Measurements from ENCODE around the gene SGTB.

DNA sequence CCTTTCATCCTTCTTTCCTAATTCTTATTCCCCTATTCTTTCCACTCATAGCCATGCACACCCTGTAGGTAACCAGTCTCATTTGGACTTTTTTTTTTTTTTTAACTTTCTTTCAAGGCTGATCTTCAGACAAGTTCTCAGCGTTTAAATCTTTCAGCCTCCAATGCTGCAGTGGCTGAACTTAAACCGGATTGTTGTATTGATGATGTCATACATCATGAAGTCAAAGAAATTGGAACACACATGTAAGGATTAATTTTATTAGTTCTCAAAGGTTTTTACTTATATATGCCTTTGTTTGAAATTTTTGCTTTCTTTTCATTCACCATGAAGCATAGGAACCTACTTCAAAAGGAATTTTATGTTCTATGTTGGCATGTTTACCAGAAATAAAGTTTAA lies 75.0 kb downstream of the SGTB start:
- TF ChIP-seq POLR2AphosphoS5 (IDR thresholded peaks at IDR 0.05) (no peak), POLR2A (IDR thresholded peaks at IDR 0.05) (no peak), EP300 (IDR thresholded peaks at IDR 0.05) (no peak)
- TF ChIP-seq, protein P1, sequence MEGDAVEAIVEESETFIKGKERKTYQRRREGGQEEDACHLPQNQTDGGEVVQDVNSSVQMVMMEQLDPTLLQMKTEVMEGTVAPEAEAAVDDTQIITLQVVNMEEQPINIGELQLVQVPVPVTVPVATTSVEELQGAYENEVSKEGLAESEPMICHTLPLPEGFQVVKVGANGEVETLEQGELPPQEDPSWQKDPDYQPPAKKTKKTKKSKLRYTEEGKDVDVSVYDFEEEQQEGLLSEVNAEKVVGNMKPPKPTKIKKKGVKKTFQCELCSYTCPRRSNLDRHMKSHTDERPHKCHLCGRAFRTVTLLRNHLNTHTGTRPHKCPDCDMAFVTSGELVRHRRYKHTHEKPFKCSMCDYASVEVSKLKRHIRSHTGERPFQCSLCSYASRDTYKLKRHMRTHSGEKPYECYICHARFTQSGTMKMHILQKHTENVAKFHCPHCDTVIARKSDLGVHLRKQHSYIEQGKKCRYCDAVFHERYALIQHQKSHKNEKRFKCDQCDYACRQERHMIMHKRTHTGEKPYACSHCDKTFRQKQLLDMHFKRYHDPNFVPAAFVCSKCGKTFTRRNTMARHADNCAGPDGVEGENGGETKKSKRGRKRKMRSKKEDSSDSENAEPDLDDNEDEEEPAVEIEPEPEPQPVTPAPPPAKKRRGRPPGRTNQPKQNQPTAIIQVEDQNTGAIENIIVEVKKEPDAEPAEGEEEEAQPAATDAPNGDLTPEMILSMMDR (IDR thresholded peaks at IDR 0.05) = no peak

Measured in suprapubic skin (tissue), 4 donors.